SK-N-SH treated with all-trans-retinoic acid at 6 μM for 48 hours (cell line): ENCODE data around the gene SEC61A2.

Experiments
- ARNTL ChIP-seq: fragments of 450-650 bp; formaldehyde crosslinking; IDR thresholded peaks from 2 replicates; pipeline ENCODE4 v1.5.0; 2020; ENCODE audit warnings: low read depth, mild to moderate bottlenecking, moderate library complexity, borderline replicate concordance
- CSRNP3 ChIP-seq: fragments of 250-450 bp; sonication (Bioruptor Pico); IDR thresholded peaks from 2 replicates; pipeline ENCODE4 v1.5.1; 2021; ENCODE audit warnings: mild to moderate bottlenecking, moderate library complexity
- TOX ChIP-seq: fragments of 250-450 bp; sonication (Bioruptor Pico); IDR thresholded peaks from 2 replicates; pipeline ENCODE4 v1.8.0; 2021; ENCODE audit warnings: mild to moderate bottlenecking, moderate library complexity, borderline replicate concordance
- TF ChIP-seq, protein P1 (sequence below): fragments of 250-450 bp; sonication (Bioruptor Pico); IDR thresholded peaks from 2 replicates; pipeline ENCODE4 v1.5.1; 2020; ENCODE audit warnings: low read depth, mild to moderate bottlenecking, moderate library complexity

DNA sequence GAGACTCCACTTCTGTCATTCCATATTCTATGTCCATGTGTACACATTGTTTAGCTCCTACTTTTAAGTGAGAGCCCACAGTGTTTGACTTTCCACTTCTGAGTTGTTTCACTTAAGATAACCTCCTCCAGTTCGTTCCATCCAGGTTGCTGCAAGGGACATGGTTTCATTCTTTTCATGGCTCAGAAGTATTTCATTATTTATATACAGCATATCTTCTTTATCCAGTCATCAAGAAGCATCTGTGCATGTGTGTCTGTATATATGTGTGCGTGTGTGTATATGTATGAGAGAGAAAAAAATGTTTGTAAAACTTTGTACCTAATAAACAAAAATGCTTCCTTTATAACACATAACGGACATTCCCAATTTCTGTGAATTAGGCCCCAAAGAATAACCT lies 6.2 kb downstream of the SEC61A2 start:
- TF ChIP-seq CSRNP3 (CRISPR knock-in tag) (no peak), TOX (CRISPR knock-in tag) (no peak), ARNTL (CRISPR knock-in tag) (no peak)
- TF ChIP-seq, protein P1, sequence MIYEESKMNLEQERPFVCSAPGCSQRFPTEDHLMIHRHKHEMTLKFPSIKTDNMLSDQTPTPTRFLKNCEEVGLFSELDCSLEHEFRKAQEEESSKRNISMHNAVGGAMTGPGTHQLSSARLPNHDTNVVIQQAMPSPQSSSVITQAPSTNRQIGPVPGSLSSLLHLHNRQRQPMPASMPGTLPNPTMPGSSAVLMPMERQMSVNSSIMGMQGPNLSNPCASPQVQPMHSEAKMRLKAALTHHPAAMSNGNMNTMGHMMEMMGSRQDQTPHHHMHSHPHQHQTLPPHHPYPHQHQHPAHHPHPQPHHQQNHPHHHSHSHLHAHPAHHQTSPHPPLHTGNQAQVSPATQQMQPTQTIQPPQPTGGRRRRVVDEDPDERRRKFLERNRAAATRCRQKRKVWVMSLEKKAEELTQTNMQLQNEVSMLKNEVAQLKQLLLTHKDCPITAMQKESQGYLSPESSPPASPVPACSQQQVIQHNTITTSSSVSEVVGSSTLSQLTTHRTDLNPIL (CRISPR knock-in tag): no peak
